A549 (cell line): ENCODE results near the gene RNF183. TPM values are rescaled to one million over a fixed set of nuclear protein-coding genes. Genes with fewer than 3 reads are reported as not detected.

Source experiments
- ATAC-seq, 2 experiments: fragments of 200-7000 bp in 1 of 2; fragments of >200 bp in 1 of 2; cut with Nextera tagmentation in 1 of 2; cut with Tn5 transposase in 1 of 2; 3 replicates each; pipeline versions ENCODE4 v1.8.0 to v1.9.1; 2018 to 2020; ENCODE audit warnings: mild to moderate bottlenecking in 1 of 2, moderate library complexity in 1 of 2
- CTCF ChIA-PET: fragments of 300-600 bp; sonication (Branson Sonifier 250); formaldehyde crosslinking; extraction: SDS; loops from one replicate; lab custom pipeline; 2021; ENCODE audit warnings: antibody characterized with exemption, inconsistent platforms; lab: Yijun Ruan, JAX
- POLR2A ChIA-PET: fragments of 350-600 bp; formaldehyde crosslinking; extraction: SDS; loops from one replicate; lab custom pipeline; 2021; ENCODE audit warnings: antibody characterized with exemption, inconsistent platforms; lab: Yijun Ruan, JAX
- DNase-seq, 2 experiments: peaks; one replicate each; pipeline versions ENCODE4 v3.0.0 to v3.0.0-alpha.2; 2011 to 2016; ENCODE audit warnings: low read depth in 1 of 2, low spot score in 1 of 2
- FAIRE-seq: peaks from 2 replicates; lab custom pipeline; 2011; peaks lifted over from hg19 to GRCh38; lab: Jason Lieb, UNC
- H3K27ac ChIP-seq, 2 experiments: fragments of >200 bp; sonication (Bioruptor Twin); formaldehyde crosslinking; 3 replicates each; pipeline ENCODE4 v1.5.1; 2016 to 2017
- H3K4me1 ChIP-seq: fragments of >200 bp; sonication (Bioruptor Twin); formaldehyde crosslinking; 3 replicates; pipeline ENCODE4 v1.6.1; 2016
- H3K4me2 ChIP-seq: fragments of >200 bp; sonication (Bioruptor Twin); formaldehyde crosslinking; 3 replicates; pipeline ENCODE4 v1.6.1; 2016
- H3K4me3 ChIP-seq: fragments of >200 bp; sonication (Bioruptor Twin); formaldehyde crosslinking; 3 replicates; pipeline ENCODE4 v1.5.1; 2016
- H3K9me3 ChIP-seq: fragments of >200 bp; sonication (Bioruptor Twin); formaldehyde crosslinking; 3 replicates; pipeline ENCODE4 v1.6.1; 2016
- CEBPB ChIP-seq, 2 experiments: fragments of >200 bp in 1 of 2; sonication (Bioruptor Twin) in 1 of 2; formaldehyde crosslinking in 1 of 2; IDR thresholded peaks; 2 replicates each; pipeline ENCODE4 v1.6.1; 2012 to 2016
- ELK1 ChIP-seq: fragments of 150-350 bp; IDR thresholded peaks from 2 replicates; pipeline ENCODE4 v1.6.1; 2014; ENCODE audit warnings: low read depth, mild to moderate bottlenecking, low read length
- FOSL2 ChIP-seq, 2 experiments: fragments of 450-650 bp in 1 of 2; fragments of >200 bp in 1 of 2; sonication (Bioruptor Twin) in 1 of 2; formaldehyde crosslinking; IDR thresholded peaks; 2 replicates each; pipeline versions ENCODE4 v1.5.0 to v1.6.1; 2016 to 2020; ENCODE audit warnings: mild to moderate bottlenecking in 1 of 2, moderate library complexity in 1 of 2
- GATA3 ChIP-seq: IDR thresholded peaks from 2 replicates; pipeline ENCODE4 v1.6.1; 2012; ENCODE audit warnings: borderline replicate concordance
- HMGXB4 ChIP-seq: fragments of 250-450 bp; sonication (Bioruptor Pico); IDR thresholded peaks from 2 replicates; pipeline ENCODE4 v1.5.0; 2021; ENCODE audit warnings: mild to moderate bottlenecking, moderate library complexity, borderline replicate concordance
- KDM1A ChIP-seq: fragments of 200-600 bp; sonication (generic); IDR thresholded peaks from 2 replicates; pipeline ENCODE4 v1.6.1; 2016; ENCODE audit warnings: low read depth, mild to moderate bottlenecking
- MAFK ChIP-seq: fragments of 450-650 bp; IDR thresholded peaks from 2 replicates; pipeline ENCODE4 v1.6.1; 2014; ENCODE audit not compliant: partially characterized antibody
- MAX ChIP-seq: IDR thresholded peaks from 2 replicates; pipeline ENCODE4 v1.6.1; 2012
- MAZ ChIP-seq: fragments of 150-350 bp; IDR thresholded peaks from 2 replicates; pipeline ENCODE4 v1.6.1; 2014; ENCODE audit warnings: antibody characterized with exemption, low read depth, low read length, borderline replicate concordance
- MYC ChIP-seq: IDR thresholded peaks from 2 replicates; pipeline ENCODE4 v1.6.1; 2012; ENCODE audit warnings: mild to moderate bottlenecking, inconsistent platforms, low read length, improper control_type of control experiment, borderline replicate concordance
- NPAS2 ChIP-seq: fragments of 250-450 bp; sonication (Bioruptor Pico); IDR thresholded peaks from 2 replicates; pipeline ENCODE4 v1.8.0; 2022; ENCODE audit warnings: mild to moderate bottlenecking, moderate library complexity, borderline replicate concordance
- NR3C1 ChIP-seq: fragments of >200 bp; sonication (Bioruptor Twin); formaldehyde crosslinking; IDR thresholded peaks from 3 replicates; pipeline ENCODE4 v1.6.1; 2017
- PBX3 ChIP-seq: IDR thresholded peaks from 2 replicates; pipeline ENCODE4 v1.6.1; 2012
- PHF8 ChIP-seq: fragments of 200-600 bp; sonication (generic); IDR thresholded peaks from 2 replicates; pipeline ENCODE4 v1.6.1; 2016; ENCODE audit warnings: low read depth, mild to moderate bottlenecking, antibody characterized with exemption, moderate library complexity, borderline replicate concordance
- POLR2A ChIP-seq: IDR thresholded peaks from 2 replicates; pipeline ENCODE4 v1.6.1; 2012; ENCODE audit warnings: mild to moderate bottlenecking, low read length
- POLR2AphosphoS2 ChIP-seq: conservative IDR thresholded peaks from 2 replicates; pipeline ENCODE4 v1.6.1; 2012; ENCODE audit warnings: low read length, improper control_type of control experiment, inconsistent platforms
- SMC3 ChIP-seq: fragments of >200 bp; sonication (Bioruptor Twin); formaldehyde crosslinking; IDR thresholded peaks from 3 replicates; pipeline ENCODE4 v1.6.1; 2018; ENCODE audit warnings: inconsistent platforms
- TFCP2L1 ChIP-seq: fragments of 250-450 bp; sonication (Bioruptor Pico); IDR thresholded peaks from 2 replicates; pipeline ENCODE4 v1.5.0; 2021; ENCODE audit warnings: mild to moderate bottlenecking
- TP53 ChIP-seq: fragments of 250-450 bp; sonication (Bioruptor Pico); IDR thresholded peaks from 2 replicates; pipeline ENCODE4 v1.5.0; 2021; ENCODE audit warnings: mild to moderate bottlenecking, moderate library complexity
- ZFP36 ChIP-seq: fragments of 450-650 bp; IDR thresholded peaks from 2 replicates; pipeline ENCODE4 v1.6.1; 2014; ENCODE audit warnings: borderline replicate concordance; ENCODE audit not compliant: partially characterized antibody
- ZNF302 ChIP-seq: fragments of 250-450 bp; sonication (Bioruptor Pico); IDR thresholded peaks from 2 replicates; pipeline ENCODE4 v1.9.0; 2021; ENCODE audit warnings: inconsistent platforms, mild to moderate bottlenecking, moderate library complexity
- WGBS: methylation state at CpG from one replicate; pipeline ENCODE4 v1.1.6; 2017; ENCODE audit errors: missing lambda C conversion rate; 5-methylcytosine and 5-hydroxymethylcytosine counted together
- polyA plus RNA-seq, 4 experiments: library from polyadenylated mRNA; depleted of rRNA in 3 of 4; stranded (reverse); fragments of >200 nt; fragmentation: RNase III in 1 of 4; extraction: RNeasy Plus Mini Kit Qiagen cat#74134 plus additional on column Dnase treatment in 1 of 4; gene quantifications; 2 replicates in 3 of 4; 3 replicates in 1 of 4; pipeline ENCODE4 v1.2.3, GENCODE V29; 2011 to 2017

Gene RNF183
- polyA plus RNA-seq, 2 of the 4 experiments (the other 2 are of a cell fraction) = 0.13 TPM; not detected in 1

- ATAC-seq (peak; percentile 55 to 69), DNase-seq (peak in 1 of 2 experiments; percentile 22), FAIRE-seq (no peak)
- H3K4me1 ChIP-seq = peaks cover 6% of the 10 kb centered on the region; the same call in 1 of the 3 replicates
- CTCF ChIA-PET = interaction anchor here (0.6 to 2.8 kb wide), 8 partner anchors 10 to 308 kb away, joined by 3 to 11 read pairs (median 4); partner anchors contain the start of genes ALAD, POLE3 and WDR31
- H3K9me3 ChIP-seq = no peaks in the 10 kb centered on the region
- H3K4me2 ChIP-seq = peak within 1 kb of the TSS; percentile 97
- 5% methylated on average over 42 of the region's 71 CpGs for WGBS
- peak within 1 kb of the TSS in 1 of 2 experiments; percentile 74; a peak in 4 of 6 replicates for H3K27ac ChIP-seq
- peak within 1 kb of the TSS; percentile 74 for H3K4me3 ChIP-seq
- TF ChIP-seq ELK1 = no peak
- no peak for TF ChIP-seq NR3C1
- TF ChIP-seq TFCP2L1 (CRISPR knock-in tag) = no peak
- no peak for TF ChIP-seq FOSL2 (IDR thresholded peaks at IDR 0.05)
- TF ChIP-seq FOSL2 (CRISPR knock-in tag; IDR thresholded peaks at IDR 0.05) = peak; percentile 21; the same call in 1 of the 2 replicates
- TF ChIP-seq KDM1A = 0 out of 2 replicates have a peak, but pooled peaks have one; percentile 56
- POLR2A ChIA-PET = interaction anchor here (5.4 kb wide), 1 partner anchor 9 kb away, joined by 29 read pairs; the partner anchor contains the start of gene WDR31
These were observed 46.4 kb upstream of the RNF183 start, which contains the start of gene BSPRY for GRCh38 chr9:113349445-113350094. Gene BSPRY, plus strand, starts transcription at chr9:113349541. Its CDS starts 39 bp downstream, at chr9:113349580.

GRCh38 chr9:113349066-113349444 lies 45.9 kb upstream of the RNF183 start:
- TF ChIP-seq SMC3 = no peak
- Histone ChIP-seq H3K27ac (no peak overlapping the region), H3K9me3 (no peaks in the 10 kb centered on the region), H3K4me2 (peak overlapping the region; percentile 97), H3K4me1 (peaks cover 6% of the 10 kb centered on the region; the same call in 1 of the 3 replicates), H3K4me3 (peak overlapping the region; percentile 74)
- no peak for DNase-seq
- FAIRE-seq = no peak
- CTCF ChIA-PET = interaction anchor here (0.6 to 2.8 kb wide), 9 partner anchors 9 to 309 kb away, joined by 3 to 11 read pairs (median 3); partner anchors contain the start of gene WDR31
- WGBS = 34% methylated on average over 13 of the region's 13 CpGs
- POLR2A ChIA-PET = interaction anchor here (5.4 kb wide), 1 partner anchor 9 kb away, joined by 29 read pairs; the partner anchor contains the start of gene WDR31
- ATAC-seq = no peak

GRCh38 chr9:113348437-113348836 lies 45.3 kb upstream of the RNF183 start:
- ATAC-seq (peak in 1 of 2 experiments; percentile 52; a peak in 3 of 6 replicates), FAIRE-seq (no peak), DNase-seq (no peak)
- no peak overlapping the region for H3K27ac ChIP-seq
- H3K4me2 ChIP-seq = no peak overlapping the region
- TF ChIP-seq MAX (no peak), HMGXB4 (CRISPR knock-in tag) (no peak), PHF8 (no peak), POLR2AphosphoS2 (no peak)
- no peaks in the 10 kb centered on the region for H3K9me3 ChIP-seq
- WGBS = 56% methylated on average over 3 of the region's 3 CpGs
- POLR2A ChIA-PET = interaction anchor here (1.3 to 5.4 kb wide), 2 partner anchors 8 to 27 kb away, joined by 4 to 29 read pairs; partner anchors contain the start of gene WDR31
- CTCF ChIA-PET = interaction anchor here (0.6 to 2.8 kb wide), 9 partner anchors 8 to 95 kb away, joined by 3 to 11 read pairs (median 3); partner anchors contain the start of gene WDR31
- no peak overlapping the region for H3K4me3 ChIP-seq
- peaks cover 6% of the 10 kb centered on the region; the same call in 1 of the 3 replicates for H3K4me1 ChIP-seq

GRCh38 chr9:113345671-113346070 lies 42.5 kb upstream of the RNF183 start:
- Histone ChIP-seq H3K9me3 (no peaks in the 10 kb centered on the region), H3K4me3 (no peak overlapping the region), H3K27ac (no peak overlapping the region), H3K4me1 (peaks cover 6% of the 10 kb centered on the region; the same call in 1 of the 3 replicates), H3K4me2 (no peak overlapping the region)
- ChIA-PET POLR2A (no interaction called here), CTCF (interaction anchor here (1.3 to 1.6 kb wide), 2 partner anchors 26 to 55 kb away, joined by 4 to 6 read pairs; partner anchors contain the start of gene ALAD)
- 58% methylated on average over 1 of the region's 1 CpG for WGBS
- no peak for FAIRE-seq
- TF ChIP-seq MAFK (no peak), MYC (no peak), ZFP36 (no peak), GATA3 (no peak), KDM1A (no peak), TFCP2L1 (CRISPR knock-in tag) (no peak), MAZ (no peak), PBX3 (no peak), MAX (no peak), ZNF302 (no peak), CEBPB (IDR thresholded peaks at IDR 0.05) (no peak), POLR2A (no peak), TP53 (no peak), NPAS2 (CRISPR knock-in tag) (no peak)
- DNase-seq = no peak
- no peak for ATAC-seq
